ENCODE results near the gene PIEZO2. TPM values are rescaled to one million over a fixed set of nuclear protein-coding genes. Genes with fewer than 3 reads are reported as not detected.
A peak's percentile ranks its signal among the peaks of the same experiment; 100 is the strongest.
"Not testable (repeated sequence)": the region's sequence is repeated elsewhere in the genome, so short reads cannot be mapped to it uniquely, and the experiment has no call there.

Gene PIEZO2
- total RNA-seq, 1 experiment from 2014 or later, result 3.0 TPM

DNA sequence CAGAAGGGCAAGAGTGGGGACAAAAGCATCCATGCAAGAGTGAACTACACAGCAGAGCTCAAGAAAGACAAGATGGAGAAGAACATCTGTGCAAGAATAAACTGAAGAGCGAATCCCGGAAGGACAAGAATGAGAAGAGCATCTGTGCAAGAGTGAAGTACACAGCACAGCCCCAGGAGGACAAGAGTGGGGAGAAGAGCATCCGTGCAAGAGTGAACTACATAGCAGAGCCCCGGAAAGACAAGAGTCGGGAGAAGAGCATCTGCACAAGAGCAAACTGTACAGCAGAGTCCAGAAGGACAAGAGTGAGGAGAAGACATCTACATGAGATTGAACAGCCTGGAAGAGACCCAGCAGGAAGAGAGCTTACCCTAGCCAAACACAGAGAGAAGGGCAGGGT is 284.6 kb downstream of the PIEZO2 start:
- Histone ChIP-seq H3K4me3 (ENCODE audit: insufficient read depth, low read depth, low read length) (no peak overlapping the region), H3K36me3 (replicated peaks; ENCODE audit: control insufficient read depth, insufficient read depth, low read length) (no peaks in the 10 kb centered on the region), H3K27me3 (ENCODE audit: control insufficient read depth, insufficient read depth, low read length) (no peaks in the 10 kb centered on the region)
- no peak for DNase-seq

DNA sequence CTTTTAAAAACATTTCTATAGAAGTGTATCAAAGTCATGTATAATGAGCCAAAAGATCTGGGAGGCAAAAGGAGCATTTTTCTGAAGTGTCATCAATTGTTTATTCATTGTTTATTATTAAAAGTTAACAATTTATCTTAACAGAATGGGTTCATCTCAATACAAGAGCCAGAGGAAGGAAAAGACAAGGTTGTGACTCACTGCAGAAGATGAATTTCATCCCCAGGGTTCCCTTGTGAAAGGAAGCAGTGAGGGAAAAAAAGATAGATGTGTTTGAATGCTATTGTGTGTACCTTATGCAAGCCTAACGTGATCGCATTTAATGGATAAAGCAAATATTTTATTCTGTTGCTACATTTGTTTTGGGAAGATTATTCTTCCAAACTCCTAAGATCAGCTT is 286.3 kb downstream of the PIEZO2 start:
- H3K27me3 ChIP-seq (ENCODE audit: control insufficient read depth, insufficient read depth, low read length), result no peaks in the 10 kb centered on the region

DNA sequence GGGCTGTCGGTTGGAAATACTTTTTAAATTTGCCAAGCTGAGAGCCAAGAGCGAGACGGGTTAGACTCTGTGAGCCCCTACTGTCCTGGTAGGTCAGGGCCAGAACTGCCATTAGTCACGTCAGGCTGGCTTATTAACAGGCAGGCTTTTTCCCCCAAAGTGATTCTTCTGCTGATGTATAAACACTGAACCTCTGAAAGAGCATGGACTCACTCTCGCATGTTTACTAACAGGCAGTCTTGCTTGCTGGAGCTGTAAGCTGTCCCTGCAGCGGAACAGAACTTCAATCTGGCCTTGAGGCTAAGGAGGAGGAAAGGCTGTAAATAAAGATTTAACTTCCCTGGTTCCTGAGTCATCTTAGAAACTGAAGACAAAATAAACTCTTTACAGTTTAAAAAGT is 288.4 kb downstream of the PIEZO2 start:
- no peak overlapping the region for H3K4me3 ChIP-seq (ENCODE audit: insufficient read depth, low read depth, low read length)
- no peak for DNase-seq
- H3K27me3 ChIP-seq (ENCODE audit: control insufficient read depth, insufficient read depth, low read length), result no peaks in the 10 kb centered on the region
- H3K36me3 ChIP-seq (replicated peaks; ENCODE audit: control insufficient read depth, insufficient read depth, low read length), result no peaks in the 10 kb centered on the region

More for the DNA sequence above, 286.3 kb downstream of the PIEZO2 start:
- DNase-seq, result no peak
- Histone ChIP-seq H3K36me3 (replicated peaks; ENCODE audit: control insufficient read depth, insufficient read depth, low read length) (no peaks in the 10 kb centered on the region), H3K4me3 (ENCODE audit: insufficient read depth, low read depth, low read length) (no peak overlapping the region)

DNA sequence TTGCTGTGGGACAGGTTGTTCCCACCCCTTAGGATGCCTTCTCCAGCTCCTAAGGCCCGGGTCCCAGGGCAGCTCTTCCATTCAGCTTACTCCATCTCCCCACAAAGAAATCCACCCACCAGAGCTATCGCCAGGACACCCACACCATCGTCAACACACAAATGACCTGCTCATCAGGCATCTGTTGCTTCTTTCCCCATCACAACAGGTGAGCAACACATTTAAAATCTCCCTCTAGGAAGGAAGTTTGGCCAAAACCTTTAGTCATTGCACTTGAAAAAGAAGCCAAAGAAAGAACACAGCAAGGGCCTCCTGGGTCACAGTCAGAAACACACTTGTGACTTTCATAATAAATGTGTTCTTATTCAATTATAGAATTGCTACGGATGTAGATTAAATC is 289.0 kb downstream of the PIEZO2 start:
- H3K4me3 ChIP-seq (ENCODE audit: insufficient read depth, low read depth, low read length), result no peak overlapping the region
- H3K36me3 ChIP-seq (replicated peaks; ENCODE audit: control insufficient read depth, insufficient read depth, low read length), result no peaks in the 10 kb centered on the region
- no peak for DNase-seq
- H3K27me3 ChIP-seq (ENCODE audit: control insufficient read depth, insufficient read depth, low read length), result no peaks in the 10 kb centered on the region

DNA sequence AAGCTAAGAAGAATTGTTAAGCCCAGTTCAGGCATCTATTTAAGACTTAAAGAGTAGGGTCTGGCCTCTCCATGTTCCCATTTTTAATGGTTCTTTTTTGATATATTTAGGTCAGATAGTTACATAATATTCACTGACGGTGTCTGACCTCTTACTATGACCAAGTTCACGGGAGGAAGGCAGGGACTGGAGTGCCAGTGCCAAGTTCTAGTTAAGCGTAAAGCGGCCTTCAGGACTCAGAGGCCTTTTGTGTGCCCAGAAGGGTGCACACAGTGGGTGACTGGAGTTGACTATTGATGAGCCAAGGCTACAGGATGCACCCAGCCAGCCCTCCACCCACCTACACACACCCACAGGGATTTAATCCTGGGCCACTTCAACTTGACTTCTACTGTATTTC is 290.9 kb downstream of the PIEZO2 start:
- Histone ChIP-seq H3K4me3 (ENCODE audit: insufficient read depth, low read depth, low read length) (no peak overlapping the region), H3K27me3 (ENCODE audit: control insufficient read depth, insufficient read depth, low read length) (no peaks in the 10 kb centered on the region), H3K36me3 (replicated peaks; ENCODE audit: control insufficient read depth, insufficient read depth, low read length) (no peaks in the 10 kb centered on the region)
- no peak for DNase-seq

DNA sequence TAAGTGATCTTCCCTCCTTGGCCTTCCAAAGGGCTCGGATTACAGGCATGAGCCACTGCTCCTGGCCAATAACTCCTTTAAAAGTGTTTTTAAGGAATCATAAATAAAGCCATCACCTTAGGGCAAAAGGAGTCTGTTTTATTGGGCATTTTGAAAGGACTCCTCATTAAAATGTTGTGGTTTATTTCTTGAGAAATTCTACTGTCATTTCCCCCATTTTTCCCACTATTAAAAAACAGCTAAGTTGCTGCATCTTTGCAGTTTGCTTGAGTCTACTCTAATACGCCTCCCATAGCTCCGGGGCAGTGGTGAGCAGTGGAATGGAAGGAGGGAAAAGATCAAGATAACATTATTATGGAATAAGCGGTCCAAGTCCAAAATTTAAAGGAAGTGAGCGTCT is 293.2 kb downstream of the PIEZO2 start:
- Histone ChIP-seq H3K36me3 (replicated peaks; ENCODE audit: control insufficient read depth, insufficient read depth, low read length) (no peaks in the 10 kb centered on the region), H3K27me3 (ENCODE audit: control insufficient read depth, insufficient read depth, low read length) (no peaks in the 10 kb centered on the region), H3K4me3 (ENCODE audit: insufficient read depth, low read depth, low read length) (no peak overlapping the region)
- DNase-seq, result no peak

DNA sequence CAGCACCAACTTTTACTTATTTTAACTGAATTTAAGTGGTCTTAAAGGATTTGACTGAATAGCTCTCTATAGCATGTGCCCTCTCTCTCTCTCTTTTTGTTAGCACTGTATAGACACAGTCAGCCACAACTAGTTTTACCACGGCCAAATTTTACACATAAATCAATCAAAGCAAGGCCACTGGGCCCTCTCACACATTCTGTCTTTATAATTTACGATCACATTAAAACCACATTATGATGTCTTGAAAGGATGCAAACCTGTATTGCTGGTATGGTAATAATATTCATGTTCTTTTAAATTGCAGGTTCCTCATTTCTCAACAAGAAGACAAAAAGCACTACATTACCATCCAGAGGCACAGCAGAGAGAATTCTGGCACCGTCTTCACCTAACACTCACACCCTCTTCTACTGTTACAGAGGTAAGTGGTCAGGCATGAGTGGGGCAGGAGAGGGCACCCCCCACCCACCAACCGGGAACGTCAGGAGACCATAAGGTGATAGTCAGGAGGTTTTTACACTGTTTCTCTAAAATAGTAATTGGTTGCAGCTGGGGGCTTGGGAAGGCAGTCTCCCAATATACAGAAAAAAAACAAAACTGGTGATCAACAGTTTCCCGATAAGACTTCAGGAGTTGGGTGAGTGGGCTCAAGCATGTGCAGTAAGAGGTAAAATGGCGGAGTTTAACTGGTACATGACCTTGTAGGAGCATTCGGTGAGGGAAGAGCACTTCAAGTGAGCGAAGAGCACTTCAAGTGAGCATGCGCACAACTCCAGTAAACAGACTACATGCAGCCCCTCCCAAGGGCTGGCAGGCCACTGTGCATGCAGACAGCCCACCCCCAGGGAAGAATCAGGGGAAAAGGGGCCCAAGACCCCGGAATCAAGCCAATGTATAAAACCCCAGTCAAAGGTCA is 296.7 kb downstream of the PIEZO2 start:
- Histone ChIP-seq H3K27me3 (ENCODE audit: control insufficient read depth, insufficient read depth, low read length) (no peaks in the 10 kb centered on the region), H3K36me3 (replicated peaks; ENCODE audit: control insufficient read depth, insufficient read depth, low read length) (no peaks in the 10 kb centered on the region), H3K4me3 (ENCODE audit: insufficient read depth, low read depth, low read length) (no peak overlapping the region)
- no peak for DNase-seq

DNA sequence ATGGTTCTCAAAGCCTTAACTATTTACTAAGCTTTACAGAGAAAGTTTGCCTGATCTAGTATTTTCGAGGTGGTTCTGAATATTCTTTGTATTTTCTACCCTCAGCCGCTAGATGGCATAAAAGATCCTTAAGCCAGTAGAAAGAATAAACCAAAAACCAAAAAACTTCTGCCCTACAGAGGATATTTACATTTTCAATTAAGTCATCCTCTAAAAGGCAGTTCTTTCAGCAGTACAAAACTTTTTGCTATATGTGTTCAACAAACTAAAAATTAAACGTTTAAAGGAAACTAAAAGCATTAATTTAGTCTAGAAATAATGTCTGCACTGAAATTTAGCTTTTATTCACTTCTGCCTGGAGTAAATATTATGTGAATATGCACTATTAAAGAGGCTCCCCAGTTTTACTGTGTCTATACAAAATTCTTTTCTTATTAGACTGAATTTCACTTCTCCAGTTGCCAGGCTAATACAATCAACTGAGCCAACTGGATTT is 297.5 kb downstream of the PIEZO2 start:
- peak; percentile 31 for DNase-seq
- no peaks in the 10 kb centered on the region for H3K27me3 ChIP-seq (ENCODE audit: control insufficient read depth, insufficient read depth, low read length)
- no peaks in the 10 kb centered on the region for H3K36me3 ChIP-seq (replicated peaks; ENCODE audit: control insufficient read depth, insufficient read depth, low read length)
- no peak overlapping the region for H3K4me3 ChIP-seq (ENCODE audit: insufficient read depth, low read depth, low read length)

DNA sequence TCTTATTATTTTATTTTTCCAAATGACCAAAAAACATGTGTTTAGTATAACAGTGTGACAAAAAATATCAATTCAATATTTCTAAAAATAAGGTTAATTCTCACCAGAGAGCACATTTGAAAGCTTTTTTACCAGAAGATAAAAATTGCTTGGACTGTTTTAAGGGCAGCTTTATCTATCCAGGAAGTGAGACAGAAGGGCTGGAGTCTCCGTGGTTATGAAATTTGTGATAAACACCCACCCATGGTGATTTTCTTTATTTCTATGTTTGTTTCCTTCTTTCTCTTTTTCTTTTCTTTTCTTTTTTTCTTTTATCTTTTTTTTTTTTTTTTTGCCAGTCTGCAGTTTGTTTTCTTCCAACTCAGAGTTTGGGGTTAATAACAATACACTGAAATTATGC is 298.5 kb downstream of the PIEZO2 start:
- Histone ChIP-seq H3K36me3 (replicated peaks; ENCODE audit: control insufficient read depth, insufficient read depth, low read length) (no peaks in the 10 kb centered on the region), H3K4me3 (ENCODE audit: insufficient read depth, low read depth, low read length) (no peak overlapping the region), H3K27me3 (ENCODE audit: control insufficient read depth, insufficient read depth, low read length) (no peaks in the 10 kb centered on the region)
- no peak for DNase-seq

DNA sequence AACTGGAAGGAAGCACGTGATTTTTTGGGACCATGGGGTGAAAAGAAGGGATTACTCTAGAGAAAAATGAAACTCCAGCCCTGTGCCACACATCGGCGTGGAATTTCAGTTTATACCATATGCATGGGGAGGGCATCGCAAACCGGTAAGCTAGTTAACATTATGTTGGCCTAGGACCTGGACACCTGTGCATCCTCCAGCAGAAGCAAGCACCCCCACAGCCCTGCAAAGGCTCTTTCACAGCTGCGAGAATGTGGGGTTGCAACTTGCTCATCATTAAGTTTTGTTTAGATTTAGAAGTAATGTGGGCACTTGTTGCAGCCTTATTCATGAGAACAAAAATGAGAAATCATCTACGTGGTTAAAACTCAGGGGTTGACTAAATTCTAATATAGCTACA is 299.2 kb downstream of the PIEZO2 start:
- H3K27me3 ChIP-seq (ENCODE audit: control insufficient read depth, insufficient read depth, low read length), result no peaks in the 10 kb centered on the region
- no peak for DNase-seq
- H3K36me3 ChIP-seq (replicated peaks; ENCODE audit: control insufficient read depth, insufficient read depth, low read length), result no peaks in the 10 kb centered on the region
- H3K4me3 ChIP-seq (ENCODE audit: insufficient read depth, low read depth, low read length), result no peak overlapping the region

DNA sequence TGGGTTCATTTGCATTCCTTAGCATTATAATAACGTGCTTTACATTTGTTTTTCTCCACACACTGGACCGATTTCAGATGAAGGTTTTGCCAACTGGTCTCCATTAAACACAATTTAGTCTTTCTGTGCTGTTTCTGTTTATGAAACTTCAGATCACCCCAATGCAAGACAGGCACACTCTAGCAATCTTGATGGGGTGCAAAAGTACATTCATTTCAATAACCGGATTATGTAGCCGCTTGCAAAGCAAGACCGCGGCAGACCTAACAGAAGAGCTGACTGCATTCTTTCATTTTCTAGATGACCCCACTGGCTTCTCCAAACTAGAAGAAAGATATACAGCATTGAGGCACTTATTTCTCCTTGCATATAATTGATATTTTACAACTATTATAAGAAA is 301.5 kb downstream of the PIEZO2 start:
- Histone ChIP-seq H3K27me3 (ENCODE audit: control insufficient read depth, insufficient read depth, low read length) (no peaks in the 10 kb centered on the region), H3K36me3 (replicated peaks; ENCODE audit: control insufficient read depth, insufficient read depth, low read length) (no peaks in the 10 kb centered on the region), H3K4me3 (ENCODE audit: insufficient read depth, low read depth, low read length) (no peak overlapping the region)
- DNase-seq, result no peak

DNA sequence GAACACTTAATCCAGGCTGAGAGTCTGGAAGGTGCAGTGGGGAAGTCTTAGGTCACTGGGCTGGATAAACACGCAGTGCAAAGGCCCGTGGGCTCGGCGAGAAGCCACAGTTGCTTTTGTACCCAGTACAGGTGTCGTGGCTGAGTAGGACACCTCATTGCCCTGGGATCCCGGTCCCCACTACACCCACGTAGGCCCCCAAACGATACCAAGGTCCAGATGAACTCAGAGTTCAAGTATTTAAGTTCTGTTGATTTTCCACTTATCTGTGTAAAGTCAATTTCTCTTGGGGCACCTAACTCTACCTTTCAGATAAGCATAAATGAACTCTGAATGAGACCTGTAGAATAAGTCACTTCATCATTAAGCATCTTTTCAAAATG is 302.0 kb downstream of the PIEZO2 start:
- H3K4me3 ChIP-seq (ENCODE audit: insufficient read depth, low read depth, low read length), result no peak overlapping the region
- H3K27me3 ChIP-seq (ENCODE audit: control insufficient read depth, insufficient read depth, low read length), result no peaks in the 10 kb centered on the region
- H3K36me3 ChIP-seq (replicated peaks; ENCODE audit: control insufficient read depth, insufficient read depth, low read length), result no peaks in the 10 kb centered on the region
- no peak for DNase-seq

DNA sequence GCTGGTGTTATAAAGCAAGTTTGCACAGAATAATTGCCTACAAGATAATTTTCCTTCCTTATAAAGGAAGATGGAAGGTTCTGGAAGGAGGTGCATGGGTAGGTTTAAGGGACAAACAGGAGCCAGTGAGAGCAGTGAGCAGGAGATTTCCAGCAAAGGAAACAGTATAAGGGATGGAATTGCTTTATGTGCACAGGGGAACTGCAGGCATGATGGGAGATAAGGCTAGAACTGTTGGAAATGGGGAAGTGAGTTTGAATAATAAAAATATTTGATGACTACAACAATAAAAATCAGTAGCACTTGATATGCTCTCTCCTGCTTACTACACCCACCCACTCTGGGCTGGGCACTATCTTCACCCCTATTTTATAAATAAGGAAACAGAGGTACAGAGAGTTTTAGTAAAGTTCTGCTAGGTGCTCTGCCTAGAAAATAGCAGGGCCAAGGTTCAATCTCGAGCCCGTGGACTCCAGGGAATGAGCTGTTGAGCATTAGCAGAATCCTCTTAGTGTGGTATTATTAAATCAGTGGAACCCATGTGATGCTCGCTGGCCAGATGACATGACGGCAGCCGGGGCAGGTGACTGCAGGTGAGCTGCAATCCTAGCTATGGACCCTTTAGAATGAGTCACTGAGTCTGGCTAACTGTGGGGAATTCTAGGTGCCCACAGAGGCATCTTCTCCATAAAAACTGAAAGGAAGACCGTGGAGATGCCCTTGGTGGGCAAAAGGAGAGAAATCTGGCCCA is 302.5 kb downstream of the PIEZO2 start:
- no peak for DNase-seq
- H3K27me3 ChIP-seq (ENCODE audit: control insufficient read depth, insufficient read depth, low read length), result no peaks in the 10 kb centered on the region
- H3K4me3 ChIP-seq (ENCODE audit: insufficient read depth, low read depth, low read length), result no peak overlapping the region
- H3K36me3 ChIP-seq (replicated peaks; ENCODE audit: control insufficient read depth, insufficient read depth, low read length), result no peaks in the 10 kb centered on the region

DNA sequence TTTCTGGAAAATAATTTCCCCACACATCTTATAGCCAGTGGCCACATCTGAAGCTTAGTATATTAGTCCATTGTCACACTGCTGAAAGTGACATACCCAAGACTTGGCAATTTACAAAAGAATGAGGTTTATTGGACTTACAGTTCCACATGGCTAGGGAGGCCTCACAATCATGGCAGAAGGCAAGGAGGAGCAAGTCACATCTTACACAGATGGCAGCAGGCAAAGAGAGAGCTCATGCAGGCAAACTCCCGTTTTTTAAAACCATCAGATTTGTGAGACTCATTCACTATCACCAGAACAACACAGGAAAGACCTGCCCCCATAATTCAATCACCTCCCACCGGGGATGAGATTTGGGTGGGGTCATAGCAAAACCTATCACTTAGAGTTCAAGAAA is 303.3 kb downstream of the PIEZO2 start:
- DNase-seq; H3K4me3 ChIP-seq (ENCODE audit: insufficient read depth, low read depth, low read length); H3K27me3 ChIP-seq (ENCODE audit: control insufficient read depth, insufficient read depth, low read length); H3K36me3 ChIP-seq (replicated peaks; ENCODE audit: control insufficient read depth, insufficient read depth, low read length): not testable (repeated sequence)

DNA sequence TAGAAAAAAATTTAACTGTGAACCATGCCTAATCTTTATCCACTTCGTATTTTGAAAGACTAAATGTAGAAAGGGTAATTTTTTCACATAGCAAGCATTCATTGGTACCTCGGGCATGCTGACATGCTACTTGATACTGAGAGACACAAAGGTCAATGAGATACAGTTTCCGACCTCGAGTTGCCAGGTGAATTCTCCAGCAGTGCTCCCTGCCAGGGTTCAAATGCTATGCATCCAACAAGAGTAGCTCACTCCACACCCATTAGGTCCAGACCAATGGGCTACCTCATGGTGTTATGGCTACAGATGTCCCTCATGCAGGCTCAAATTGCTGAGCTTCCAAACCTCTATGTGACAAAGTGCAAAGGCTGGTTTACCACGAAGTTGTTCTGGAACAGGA is 305.8 kb downstream of the PIEZO2 start:
- no peak overlapping the region for H3K4me3 ChIP-seq (ENCODE audit: insufficient read depth, low read depth, low read length)
- no peak for DNase-seq
- H3K36me3 ChIP-seq (replicated peaks; ENCODE audit: control insufficient read depth, insufficient read depth, low read length), result no peaks in the 10 kb centered on the region
- no peaks in the 10 kb centered on the region for H3K27me3 ChIP-seq (ENCODE audit: control insufficient read depth, insufficient read depth, low read length)

Measured in H7 (cell line).